ENCODE results near the gene SLC6A18.
A peak's percentile ranks its signal among the peaks of the same experiment; 100 is the strongest.

Gene SLC6A18

DNA sequence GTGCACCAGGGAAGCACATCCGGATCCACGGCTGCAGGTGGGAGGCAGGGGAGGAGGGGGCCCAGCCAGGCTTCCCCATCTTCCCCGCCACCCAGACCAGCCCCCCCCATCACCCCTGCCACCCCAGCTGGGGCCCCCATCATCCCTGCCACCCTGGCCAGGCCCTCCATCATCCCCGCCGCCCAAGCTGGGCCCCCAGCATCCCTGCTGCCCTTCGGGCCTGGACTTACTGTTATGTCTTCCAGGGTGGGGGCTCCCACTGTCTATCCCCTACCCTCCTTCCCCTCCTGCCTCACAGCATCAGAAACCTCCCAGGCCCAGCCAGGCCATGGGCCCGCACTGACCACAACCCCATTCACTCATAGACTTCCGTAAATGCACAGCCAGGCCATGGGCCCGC, 27.5 kb downstream of the SLC6A18 start:
- no peak for DNase-seq (ENCODE audit: low read depth in 1 of 2, low spot score in 1 of 2)
- TF ChIP-seq JUND (IDR thresholded peaks at IDR 0.05; ENCODE audit: low read depth) = no peak
- in situ Hi-C loops (cut with HindIII; ENCODE audit: low pct_unique_long_range_greater_than_20kb, low sequenced_read_pairs) = no loop called here

DNA sequence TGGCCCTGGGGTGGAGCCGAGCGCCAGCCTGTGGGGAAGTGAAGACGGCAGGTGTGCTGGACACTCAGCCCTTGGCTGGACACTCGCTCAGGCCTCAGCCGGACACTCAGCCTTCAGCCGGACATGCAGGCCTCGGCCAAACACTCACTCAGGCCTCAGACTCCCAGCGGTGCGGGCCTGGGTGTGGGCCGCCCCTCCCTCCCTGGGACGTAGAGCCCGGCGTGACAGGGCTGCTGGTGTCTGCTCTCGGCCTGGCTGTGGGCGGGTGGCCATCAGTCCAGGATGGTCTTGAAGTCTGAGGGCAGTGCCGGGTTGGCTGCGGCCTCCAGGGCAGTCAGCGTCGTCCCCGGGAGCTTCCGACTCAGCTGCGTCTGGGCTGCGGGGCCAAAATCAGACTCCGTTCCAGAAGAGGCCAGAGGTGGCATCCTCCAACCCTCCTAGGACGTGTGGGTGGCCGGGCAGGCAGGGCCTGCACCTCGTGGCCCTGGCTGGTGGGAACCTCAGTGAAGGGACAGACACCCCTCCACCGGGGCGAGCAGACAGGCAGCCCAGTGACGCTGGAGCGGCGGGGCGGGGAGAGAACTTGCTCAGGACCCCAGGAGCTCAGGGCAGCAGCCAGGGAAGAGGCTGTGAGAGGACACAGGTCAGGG, 28.4 kb downstream of the SLC6A18 start:
- DNase-seq (ENCODE audit: low read depth in 1 of 2, low spot score in 1 of 2) = no peak
- TF ChIP-seq JUND (IDR thresholded peaks at IDR 0.05; ENCODE audit: low read depth) = no peak
- in situ Hi-C loops (cut with HindIII; ENCODE audit: low pct_unique_long_range_greater_than_20kb, low sequenced_read_pairs) = no loop called here

DNA sequence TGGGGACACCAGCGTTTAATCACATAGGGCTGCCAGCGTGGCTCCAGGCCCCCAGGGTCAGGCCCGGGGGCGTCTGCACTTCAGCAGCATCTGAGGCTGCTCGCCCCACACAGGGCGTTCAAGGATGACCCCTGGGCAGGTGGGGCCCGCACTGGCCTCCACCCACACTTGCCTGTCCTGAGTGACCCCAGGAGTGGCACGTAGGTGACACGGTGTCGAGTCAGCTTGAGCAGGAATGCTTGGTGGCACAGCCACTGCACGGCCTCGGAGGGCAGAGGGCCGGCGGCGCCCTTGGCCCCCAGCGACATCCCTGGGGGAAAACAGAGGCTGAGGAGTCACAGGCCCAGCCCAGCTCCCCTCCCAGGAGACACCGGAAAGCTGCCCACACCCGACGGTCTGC, 29.0 kb downstream of the SLC6A18 start:
- TF ChIP-seq JUND (IDR thresholded peaks at IDR 0.05; ENCODE audit: low read depth) = no peak
- in situ Hi-C loops (cut with HindIII; ENCODE audit: low pct_unique_long_range_greater_than_20kb, low sequenced_read_pairs) = no loop called here
- DNase-seq (ENCODE audit: low read depth in 1 of 2, low spot score in 1 of 2) = no peak

DNA sequence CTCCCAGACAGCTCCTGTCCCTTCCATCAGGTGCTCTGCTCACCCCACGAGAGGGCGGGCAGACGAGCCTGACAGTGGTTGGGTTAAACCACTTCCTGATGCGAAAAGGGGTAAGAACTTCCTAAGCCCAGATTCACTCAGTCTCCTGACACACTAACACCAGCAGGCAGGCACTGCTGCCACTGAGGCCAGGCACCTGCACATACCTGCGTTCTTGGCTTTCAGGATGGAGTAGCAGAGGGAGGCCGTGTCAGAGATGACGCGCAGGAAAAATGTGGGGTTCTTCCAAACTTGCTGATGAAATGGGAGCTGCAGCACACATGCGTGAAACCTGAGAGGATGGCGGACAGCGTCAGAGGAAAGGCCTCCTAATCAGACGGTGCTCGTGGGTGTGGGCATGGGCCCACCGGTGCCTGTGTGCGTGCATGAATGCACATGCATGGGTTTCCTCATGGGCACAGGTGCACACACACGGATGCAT, 29.9 kb downstream of the SLC6A18 start:
- TF ChIP-seq JUND (IDR thresholded peaks at IDR 0.05; ENCODE audit: low read depth) = no peak
- peak in 1 of 2 experiments; percentile 29 for DNase-seq (ENCODE audit: low read depth in 1 of 2, low spot score in 1 of 2)

DNA sequence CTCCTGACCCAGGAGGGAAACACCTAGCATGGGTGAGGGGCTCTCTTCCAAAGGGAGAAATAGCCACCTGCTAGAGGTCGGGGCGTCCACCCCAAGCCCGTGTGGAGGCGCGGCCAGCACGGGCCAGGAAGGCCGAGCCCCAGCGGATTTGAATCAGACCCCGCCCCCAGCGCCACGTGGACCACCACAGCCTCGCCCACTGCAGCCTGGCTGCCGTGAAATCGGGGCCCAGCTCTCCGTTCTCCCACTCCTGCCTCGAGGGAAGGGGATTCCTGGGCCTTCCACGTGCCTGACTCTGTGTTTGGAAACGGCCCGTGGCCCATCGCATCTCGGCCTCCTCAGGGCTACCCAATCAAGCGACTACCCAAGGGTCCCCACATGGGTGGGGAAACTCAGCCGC, 31.6 kb downstream of the SLC6A18 start:
- no peak for TF ChIP-seq JUND (IDR thresholded peaks at IDR 0.05; ENCODE audit: low read depth)
- in situ Hi-C loops (cut with HindIII; ENCODE audit: low pct_unique_long_range_greater_than_20kb, low sequenced_read_pairs) = no loop called here
- DNase-seq (ENCODE audit: low read depth in 1 of 2, low spot score in 1 of 2) = no peak

More for the DNA sequence above, 29.9 kb downstream of the SLC6A18 start:
- in situ Hi-C loops (cut with HindIII; ENCODE audit: low pct_unique_long_range_greater_than_20kb, low sequenced_read_pairs) = no loop called here

DNA sequence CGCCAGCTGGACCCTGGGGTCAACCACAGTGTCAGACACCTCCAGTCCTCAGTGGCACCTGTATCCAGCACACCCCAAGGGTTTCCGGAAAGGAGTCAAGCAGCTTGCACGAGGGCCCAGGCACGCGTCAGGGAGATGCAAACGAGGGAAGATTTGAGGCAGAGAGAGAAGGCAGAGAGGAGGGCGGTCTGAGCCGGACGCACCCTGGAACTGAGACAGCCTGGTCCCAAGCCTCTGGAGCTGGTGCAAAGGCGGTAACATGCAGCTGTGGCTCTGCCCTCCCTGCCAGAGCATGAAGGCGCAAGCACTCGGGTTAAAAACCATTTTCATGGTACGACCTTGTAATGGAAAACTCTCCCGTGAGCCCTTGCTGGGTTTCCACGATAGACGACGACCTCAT, 32.2 kb downstream of the SLC6A18 start:
- in situ Hi-C loops (cut with HindIII; ENCODE audit: low pct_unique_long_range_greater_than_20kb, low sequenced_read_pairs) = no loop called here
- TF ChIP-seq JUND (IDR thresholded peaks at IDR 0.05; ENCODE audit: low read depth) = no peak
- no peak for DNase-seq (ENCODE audit: low read depth in 1 of 2, low spot score in 1 of 2)

DNA sequence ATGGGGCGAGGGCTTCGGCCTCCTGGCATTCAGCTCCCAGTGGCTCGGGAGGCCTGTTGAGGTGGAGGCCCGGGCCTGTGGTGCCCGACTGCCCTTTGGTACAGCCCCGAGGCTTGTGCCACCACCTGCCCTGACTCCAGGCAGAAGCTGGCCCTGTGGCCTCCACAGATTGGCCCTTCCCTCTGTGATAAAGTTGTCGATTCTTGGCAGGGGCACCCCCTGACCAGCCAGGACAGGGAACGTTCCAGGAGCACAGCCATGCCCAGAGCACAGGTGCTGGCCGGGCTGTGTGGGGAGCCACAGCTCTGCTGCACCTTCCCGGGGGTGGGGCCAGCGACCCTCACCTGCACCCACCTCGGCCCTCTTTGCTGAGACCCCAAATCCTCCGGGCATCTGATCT, 32.7 kb downstream of the SLC6A18 start:
- DNase-seq (ENCODE audit: low read depth in 1 of 2, low spot score in 1 of 2) = no peak
- in situ Hi-C loops (cut with HindIII; ENCODE audit: low pct_unique_long_range_greater_than_20kb, low sequenced_read_pairs) = no loop called here
- no peak for TF ChIP-seq JUND (IDR thresholded peaks at IDR 0.05; ENCODE audit: low read depth)

DNA sequence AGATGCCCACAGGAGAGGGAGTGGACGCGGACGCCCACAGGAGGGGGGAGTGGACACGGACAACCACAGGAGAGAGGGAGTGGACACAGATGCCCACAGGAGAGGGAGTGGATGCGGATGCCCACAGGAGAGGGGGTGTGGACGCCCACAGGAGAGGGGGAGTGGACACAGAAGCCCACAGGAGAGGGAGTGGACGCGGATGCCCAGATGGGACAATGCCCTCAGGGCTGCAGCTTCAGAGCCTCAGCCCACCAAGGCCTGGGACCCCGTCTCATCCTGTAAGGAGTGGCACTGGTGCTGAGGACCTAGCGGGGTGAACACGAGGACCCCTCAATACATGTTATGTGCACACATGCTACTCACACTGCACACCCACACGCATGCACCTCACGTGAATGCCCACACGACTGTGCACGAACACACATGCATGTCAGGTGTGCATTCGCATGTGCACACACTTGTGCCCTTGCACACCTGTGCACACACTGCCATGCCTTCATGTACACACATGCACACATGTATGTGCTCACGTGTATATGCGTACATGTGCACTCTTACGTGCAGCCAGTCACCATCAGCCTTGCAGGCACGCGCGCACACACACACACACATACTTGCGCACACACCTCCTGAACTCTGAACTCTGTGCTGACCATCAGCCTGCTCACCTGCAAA, 34.8 kb downstream of the SLC6A18 start:
- in situ Hi-C loops (cut with HindIII; ENCODE audit: low pct_unique_long_range_greater_than_20kb, low sequenced_read_pairs) = no loop called here
- no peak for TF ChIP-seq JUND (IDR thresholded peaks at IDR 0.05; ENCODE audit: low read depth)
- no peak for DNase-seq (ENCODE audit: low read depth in 1 of 2, low spot score in 1 of 2)

DNA sequence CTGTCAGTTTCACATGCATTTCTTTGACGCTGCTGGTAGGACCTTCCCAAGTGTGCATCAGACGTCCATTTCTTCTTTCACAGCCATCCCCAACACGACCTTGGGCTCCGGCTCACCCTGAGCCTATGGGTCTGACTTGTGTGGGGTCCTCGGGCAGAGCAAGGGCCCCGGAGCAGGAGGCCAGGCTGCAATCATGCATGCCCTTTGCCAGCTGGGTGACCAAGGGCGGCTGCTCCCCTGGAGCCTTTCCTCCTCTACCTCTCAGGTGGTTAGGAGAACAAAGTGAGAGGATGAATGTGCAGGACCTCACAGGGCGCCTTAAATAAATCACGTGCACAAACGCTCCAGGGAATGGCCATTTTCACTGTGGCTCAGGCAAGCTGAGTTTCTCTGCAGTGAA, 36.5 kb downstream of the SLC6A18 start:
- in situ Hi-C loops (cut with HindIII; ENCODE audit: low pct_unique_long_range_greater_than_20kb, low sequenced_read_pairs) = no loop called here

DNA sequence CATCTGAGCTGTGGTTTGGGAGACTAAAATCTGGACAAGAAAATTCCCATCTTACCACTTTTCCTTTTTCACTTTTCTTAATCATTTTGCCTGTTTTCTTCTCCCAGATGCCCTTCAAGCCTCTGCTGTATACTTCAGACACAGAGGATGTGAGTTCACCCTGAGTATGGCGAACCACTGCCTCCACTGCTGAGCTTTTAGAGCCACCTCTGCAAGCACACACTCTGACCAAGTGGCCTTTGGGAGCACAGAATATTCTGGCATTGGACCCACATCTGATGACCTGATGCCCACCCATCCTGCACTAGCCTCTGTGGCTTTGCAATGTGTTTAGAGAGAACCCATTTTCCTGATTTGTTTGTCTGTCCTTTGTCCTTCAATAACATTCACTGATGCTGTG, 37.2 kb downstream of the SLC6A18 start:
- in situ Hi-C loops (cut with HindIII; ENCODE audit: low pct_unique_long_range_greater_than_20kb, low sequenced_read_pairs) = no loop called here
- no peak for TF ChIP-seq JUND (IDR thresholded peaks at IDR 0.05; ENCODE audit: low read depth)

More for the DNA sequence above, 36.5 kb downstream of the SLC6A18 start:
- DNase-seq (ENCODE audit: low read depth in 1 of 2, low spot score in 1 of 2) = no peak
- no peak for TF ChIP-seq JUND (IDR thresholded peaks at IDR 0.05; ENCODE audit: low read depth)

DNA sequence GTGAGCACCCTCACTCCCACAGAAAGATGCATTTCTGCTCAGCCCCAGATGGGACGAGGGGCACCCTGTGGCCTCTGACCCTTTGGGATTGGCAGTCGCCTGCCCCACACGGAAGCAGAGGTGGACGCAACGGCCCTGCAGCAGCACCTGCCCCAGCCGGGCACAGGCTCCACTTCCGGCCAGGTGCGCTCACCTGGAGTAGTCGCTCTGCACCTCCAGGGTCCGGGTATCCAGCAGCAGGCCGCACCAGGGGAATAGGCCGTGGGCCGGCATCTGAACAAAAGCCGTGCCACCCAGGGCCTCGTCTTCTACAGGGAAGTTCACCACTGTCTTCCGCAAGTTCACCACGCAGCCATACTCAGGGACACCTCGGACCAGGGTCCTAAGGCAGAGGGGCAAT, 39.0 kb downstream of the SLC6A18 start:
- no peak for TF ChIP-seq JUND (IDR thresholded peaks at IDR 0.05; ENCODE audit: low read depth)
- DNase-seq (ENCODE audit: low read depth in 1 of 2, low spot score in 1 of 2) = no peak
- in situ Hi-C loops (cut with HindIII; ENCODE audit: low pct_unique_long_range_greater_than_20kb, low sequenced_read_pairs) = no loop called here

More for the DNA sequence above, 37.2 kb downstream of the SLC6A18 start:
- DNase-seq (ENCODE audit: low read depth in 1 of 2, low spot score in 1 of 2) = peak in 1 of 2 experiments; percentile 64

DNA sequence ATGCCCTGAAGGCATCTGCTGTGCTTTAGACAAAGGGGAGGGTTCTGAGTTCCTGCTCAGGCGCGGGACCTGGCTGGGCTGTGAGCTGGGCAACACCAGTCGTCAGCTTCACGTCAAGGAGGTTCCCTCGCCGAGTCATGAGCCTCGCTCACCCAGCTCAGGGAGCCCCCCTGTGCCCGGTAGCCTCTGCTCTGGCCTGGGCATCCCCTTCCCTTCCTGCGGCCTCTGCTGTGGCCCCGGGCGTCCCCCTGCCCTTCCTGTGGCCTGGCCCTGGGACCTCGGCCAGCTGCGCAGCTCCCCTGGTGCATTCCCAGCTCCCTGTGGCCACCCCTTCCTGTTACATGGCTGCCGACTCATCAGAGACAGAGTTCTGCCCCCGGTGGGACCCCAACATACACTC, 39.8 kb downstream of the SLC6A18 start:
- no peak for TF ChIP-seq JUND (IDR thresholded peaks at IDR 0.05; ENCODE audit: low read depth)
- no peak for DNase-seq (ENCODE audit: low read depth in 1 of 2, low spot score in 1 of 2)
- in situ Hi-C loops (cut with HindIII; ENCODE audit: low pct_unique_long_range_greater_than_20kb, low sequenced_read_pairs) = no loop called here

All from T47D (cell line).